Activated CD4-positive, alpha-beta T cell treated with anti-CD3 and anti-CD28 coated beads, Interleukin-2, amount 10 ng/mL, durations not matched to agents 24 days and 14 days (primary cell): ENCODE results near the gene ARHGEF33. TPM values are rescaled to one million over a fixed set of nuclear protein-coding genes. Genes with fewer than 3 reads are reported as not detected.
"Not testable (repeated sequence)": the region's sequence is repeated elsewhere in the genome, so short reads cannot be mapped to it uniquely, and the experiment has no call there.

ENCODE experiments used
- DNase-seq: peaks from one replicate; pipeline ENCODE4 v3.0.0; 2022
- H3K27ac Mint-ChIP-seq: one replicate; pipeline ENCODE4 v1.8.0; 2022; ENCODE audit warnings: mild to moderate bottlenecking, mixed read lengths
- H3K27me3 Mint-ChIP-seq: one replicate; pipeline ENCODE4 v1.8.0; 2022; ENCODE audit warnings: mixed read lengths
- H3K36me3 Mint-ChIP-seq: one replicate; pipeline ENCODE4 v1.8.0; 2022; ENCODE audit warnings: low read depth, mild to moderate bottlenecking, mixed read lengths
- H3K4me1 Mint-ChIP-seq: one replicate; pipeline ENCODE4 v1.8.0; 2021; ENCODE audit warnings: mixed read lengths
- H3K4me3 Mint-ChIP-seq: one replicate; pipeline ENCODE4 v1.8.0; 2022; ENCODE audit warnings: mild to moderate bottlenecking, moderate library complexity, mixed read lengths
- H3K9me3 Mint-ChIP-seq: one replicate; pipeline ENCODE4 v1.8.0; 2021; ENCODE audit warnings: mixed read lengths
- intact Hi-C: fragments of 100-400 bp; cut with micrococcal nuclease; formaldehyde crosslinking; loops from one replicate; pipeline ENCODE4 v1.15.1; 2023
- total RNA-seq: library from RNA; stranded (reverse); gene quantifications from 2 replicates; pipeline ENCODE4 v1.2.3, GENCODE V29; 2022

ARHGEF33 gene
- total RNA-seq, 1 donor from 2014 or later, result 0.09 TPM

GRCh38 chr2:38930600-38930999, 40.9 kb downstream of the ARHGEF33 start:
- peaks cover 13% of the 10 kb centered on the region for H3K27me3 Mint-ChIP-seq
- H3K4me3 Mint-ChIP-seq, result no peak overlapping the region
- H3K9me3 Mint-ChIP-seq, result no peaks in the 10 kb centered on the region
- intact Hi-C loops, result no loop called here
- H3K4me1 Mint-ChIP-seq, result no peaks in the 10 kb centered on the region
- H3K27ac Mint-ChIP-seq, result no peak overlapping the region
- DNase-seq, result no peak
- H3K36me3 Mint-ChIP-seq, result no peaks in the 10 kb centered on the region

- no peaks in the 10 kb centered on the region for H3K36me3 Mint-ChIP-seq
- H3K4me1 Mint-ChIP-seq, result no peaks in the 10 kb centered on the region
- DNase-seq, result no peak
- no peak overlapping the region for H3K4me3 Mint-ChIP-seq
- H3K27ac Mint-ChIP-seq, result no peak overlapping the region
- intact Hi-C loops, result no loop called here
- no peaks in the 10 kb centered on the region for H3K9me3 Mint-ChIP-seq
- peaks cover 5% of the 10 kb centered on the region for H3K27me3 Mint-ChIP-seq
Observed at GRCh38 chr2:38932586-38932985, 42.9 kb downstream of the ARHGEF33 start.

- no peak overlapping the region for H3K4me3 Mint-ChIP-seq
- H3K27me3 Mint-ChIP-seq, result peaks cover 5% of the 10 kb centered on the region
- H3K4me1 Mint-ChIP-seq, result no peaks in the 10 kb centered on the region
- H3K36me3 Mint-ChIP-seq, result no peaks in the 10 kb centered on the region
- H3K27ac Mint-ChIP-seq, result no peak overlapping the region
- intact Hi-C loops, result no loop called here
- no peak for DNase-seq
- H3K9me3 Mint-ChIP-seq, result no peaks in the 10 kb centered on the region
Observed at GRCh38 chr2:38933653-38934052, 44.0 kb downstream of the ARHGEF33 start.

- Mint-ChIP-seq H3K36me3 (no peaks in the 10 kb centered on the region), H3K4me1 (no peaks in the 10 kb centered on the region), H3K27ac (no peak overlapping the region), H3K27me3 (peaks cover 8% of the 10 kb centered on the region), H3K4me3 (no peak overlapping the region), H3K9me3 (no peaks in the 10 kb centered on the region)
- no peak for DNase-seq
- intact Hi-C loops, result no loop called here
Observed at GRCh38 chr2:38934742-38935141, 45.1 kb downstream of the ARHGEF33 start.

GRCh38 chr2:38935568-38936172, 46.0 kb downstream of the ARHGEF33 start:
- no peak for DNase-seq
- no peak overlapping the region for H3K4me3 Mint-ChIP-seq
- no peaks in the 10 kb centered on the region for H3K36me3 Mint-ChIP-seq
- intact Hi-C loops, result no loop called here
- no peaks in the 10 kb centered on the region for H3K4me1 Mint-ChIP-seq
- no peaks in the 10 kb centered on the region for H3K9me3 Mint-ChIP-seq
- H3K27ac Mint-ChIP-seq, result no peak overlapping the region
- peaks cover 11% of the 10 kb centered on the region for H3K27me3 Mint-ChIP-seq

- H3K27ac Mint-ChIP-seq, H3K9me3 Mint-ChIP-seq, H3K36me3 Mint-ChIP-seq, DNase-seq, intact Hi-C loops, H3K4me1 Mint-ChIP-seq, H3K4me3 Mint-ChIP-seq: not testable (repeated sequence)
- peaks cover 12% of the 10 kb centered on the region for H3K27me3 Mint-ChIP-seq
Observed at GRCh38 chr2:38936516-38936915, 46.8 kb downstream of the ARHGEF33 start.

- H3K4me1 Mint-ChIP-seq, result no peaks in the 10 kb centered on the region
- no peaks in the 10 kb centered on the region for H3K36me3 Mint-ChIP-seq
- intact Hi-C loops, result no loop called here
- H3K27me3 Mint-ChIP-seq, result peaks cover 15% of the 10 kb centered on the region
- no peak overlapping the region for H3K27ac Mint-ChIP-seq
- H3K4me3 Mint-ChIP-seq, result no peak overlapping the region
- no peak for DNase-seq
- no peaks in the 10 kb centered on the region for H3K9me3 Mint-ChIP-seq
Observed at GRCh38 chr2:38937548-38937947, 47.9 kb downstream of the ARHGEF33 start.

- Mint-ChIP-seq H3K9me3 (no peaks in the 10 kb centered on the region), H3K4me1 (peaks cover 5% of the 10 kb centered on the region), H3K27me3 (peaks cover 10% of the 10 kb centered on the region), H3K36me3 (no peaks in the 10 kb centered on the region), H3K27ac (no peak overlapping the region), H3K4me3 (no peak overlapping the region)
- intact Hi-C loops, result no loop called here
- no peak for DNase-seq
Observed at GRCh38 chr2:38940746-38941145, 51.1 kb downstream of the ARHGEF33 start.

- Mint-ChIP-seq H3K36me3 (no peaks in the 10 kb centered on the region), H3K9me3 (no peaks in the 10 kb centered on the region), H3K4me3 (no peak overlapping the region), H3K4me1 (peaks cover 6% of the 10 kb centered on the region), H3K27me3 (peaks cover 12% of the 10 kb centered on the region), H3K27ac (no peak overlapping the region)
- no peak for DNase-seq
- intact Hi-C loops, result no loop called here
Observed at GRCh38 chr2:38943784-38944183, 54.1 kb downstream of the ARHGEF33 start.

- Mint-ChIP-seq H3K27me3 (peaks cover 13% of the 10 kb centered on the region), H3K36me3 (no peaks in the 10 kb centered on the region), H3K4me1 (peaks cover 6% of the 10 kb centered on the region), H3K9me3 (no peaks in the 10 kb centered on the region), H3K4me3 (no peak overlapping the region), H3K27ac (no peak overlapping the region)
- DNase-seq, result no peak
- intact Hi-C loops, result loop anchor here (5.0 kb wide), 2 partner anchors 112 to 177 kb away; partner anchors contain the start of gene SOS1
Observed at GRCh38 chr2:38945372-38945771, 55.7 kb downstream of the ARHGEF33 start.

- Mint-ChIP-seq H3K4me1 (peaks cover 6% of the 10 kb centered on the region), H3K27me3 (peaks cover 12% of the 10 kb centered on the region), H3K27ac (no peak overlapping the region), H3K4me3 (no peak overlapping the region), H3K9me3 (no peaks in the 10 kb centered on the region), H3K36me3 (no peaks in the 10 kb centered on the region)
- no peak for DNase-seq
- intact Hi-C loops, result loop anchor here (5.0 kb wide), 2 partner anchors 111 to 176 kb away; partner anchors contain the start of gene SOS1
Observed at GRCh38 chr2:38945911-38946310, 56.2 kb downstream of the ARHGEF33 start.

GRCh38 chr2:38947241-38948239, 57.9 kb downstream of the ARHGEF33 start:
- Mint-ChIP-seq H3K9me3 (no peaks in the 10 kb centered on the region), H3K4me3 (no peak overlapping the region), H3K4me1 (peaks cover 6% of the 10 kb centered on the region), H3K36me3 (no peaks in the 10 kb centered on the region), H3K27me3 (peaks cover 13% of the 10 kb centered on the region), H3K27ac (no peak overlapping the region)
- intact Hi-C loops, result loop anchor here (1.0 to 5.0 kb wide), 3 partner anchors 110 to 282 kb away; partner anchors contain the start of gene SOS1
- peak; percentile 91 for DNase-seq

GRCh38 chr2:38948387-38948882, 58.8 kb downstream of the ARHGEF33 start:
- intact Hi-C loops, result loop anchor here (5.0 kb wide), 2 partner anchors 109 to 174 kb away; partner anchors contain the start of gene SOS1
- Mint-ChIP-seq H3K27me3 (peaks cover 17% of the 10 kb centered on the region), H3K4me3 (no peak overlapping the region), H3K36me3 (no peaks in the 10 kb centered on the region), H3K9me3 (no peaks in the 10 kb centered on the region), H3K4me1 (peaks cover 6% of the 10 kb centered on the region), H3K27ac (no peak overlapping the region)
- DNase-seq, result no peak

GRCh38 chr2:38948995-38949394, 59.3 kb downstream of the ARHGEF33 start:
- DNase-seq, result no peak
- intact Hi-C loops, result loop anchor here (5.0 kb wide), 2 partner anchors 108 to 173 kb away; partner anchors contain the start of gene SOS1
- H3K36me3 Mint-ChIP-seq, result no peaks in the 10 kb centered on the region
- peaks cover 6% of the 10 kb centered on the region for H3K4me1 Mint-ChIP-seq
- H3K27me3 Mint-ChIP-seq, result peaks cover 23% of the 10 kb centered on the region
- no peak overlapping the region for H3K4me3 Mint-ChIP-seq
- H3K27ac Mint-ChIP-seq, result no peak overlapping the region
- H3K9me3 Mint-ChIP-seq, result no peaks in the 10 kb centered on the region
